ENCODE measurements around the gene GLTPD2.

The GLTPD2 gene

GRCh38 chr17:4772235-4772613 is 16.5 kb upstream of the GLTPD2 start:
- no peak for FAIRE-seq

GRCh38 chr17:4777969-4778760 is 10.6 kb upstream of the GLTPD2 start:
- FAIRE-seq, result no peak

- no peak for FAIRE-seq
These were observed 8.3 kb upstream of the GLTPD2 start for GRCh38 chr17:4780325-4780955.

- FAIRE-seq, result no peak
These were observed 6.1 kb upstream of the GLTPD2 start for GRCh38 chr17:4782652-4783051.

- no peak for FAIRE-seq
These were observed 3.3 kb upstream of the GLTPD2 start for GRCh38 chr17:4785311-4786105.

GRCh38 chr17:4786106-4786511 is 2.7 kb upstream of the GLTPD2 start, which contains the start of gene VMO1:
TSS of gene VMO1 (minus strand) at chr17:4786364. CDS start at chr17:4786352, 12 bp downstream.
- no peak for FAIRE-seq

GRCh38 chr17:4786516-4786915 is 2.2 kb upstream of the GLTPD2 start:
- no peak for FAIRE-seq

- FAIRE-seq, result no peak
These were observed 481 bp upstream of the GLTPD2 start for GRCh38 chr17:4788159-4788806.

- no peak for FAIRE-seq
These were observed 862 bp downstream of the GLTPD2 start for GRCh38 chr17:4789701-4789950.

- no peak for FAIRE-seq
These were observed 1.4 kb downstream of the GLTPD2 start for GRCh38 chr17:4789951-4790704.

GRCh38 chr17:4790705-4791088 is 1.9 kb downstream of the GLTPD2 start:
- no peak for FAIRE-seq

GRCh38 chr17:4795168-4795567 is 6.4 kb downstream of the GLTPD2 start:
- no peak for FAIRE-seq

GRCh38 chr17:4796552-4796920 is 7.8 kb downstream of the GLTPD2 start:
- no peak for FAIRE-seq

- FAIRE-seq, result no peak
These were observed 11.9 kb downstream of the GLTPD2 start for GRCh38 chr17:4800462-4801196.

GRCh38 chr17:4802228-4802627 is 13.5 kb downstream of the GLTPD2 start, which contains the start of gene C17orf114:
TSS of gene C17orf114 (minus strand) at chr17:4802328.
- FAIRE-seq, result no peak

GRCh38 chr17:4806456-4806776 is 17.7 kb downstream of the GLTPD2 start:
- FAIRE-seq, result no peak

- FAIRE-seq, result no peak
These were observed 18.2 kb downstream of the GLTPD2 start, which contains the start of gene PLD2 for GRCh38 chr17:4806777-4807604. TSS of gene PLD2 (plus strand) at chr17:4807152. CDS start at chr17:4807773, 621 bp downstream.

GRCh38 chr17:4807605-4808377 is 19.0 kb downstream of the GLTPD2 start:
- no peak for FAIRE-seq

- no peak for FAIRE-seq
These were observed 19.6 kb downstream of the GLTPD2 start for GRCh38 chr17:4808378-4808767.

- no peak for FAIRE-seq
These were observed 22.0 kb downstream of the GLTPD2 start for GRCh38 chr17:4810696-4811290.

Measured in islet of Langerhans (tissue), 1 donor.